ENCODE data around the gene EPHA5. TPM values are rescaled to one million over a fixed set of nuclear protein-coding genes. Genes with fewer than 3 reads are reported as not detected.

The EPHA5 gene
- total RNA-seq, 1 experiment from 2014 or later, result 0.03 TPM

DNA sequence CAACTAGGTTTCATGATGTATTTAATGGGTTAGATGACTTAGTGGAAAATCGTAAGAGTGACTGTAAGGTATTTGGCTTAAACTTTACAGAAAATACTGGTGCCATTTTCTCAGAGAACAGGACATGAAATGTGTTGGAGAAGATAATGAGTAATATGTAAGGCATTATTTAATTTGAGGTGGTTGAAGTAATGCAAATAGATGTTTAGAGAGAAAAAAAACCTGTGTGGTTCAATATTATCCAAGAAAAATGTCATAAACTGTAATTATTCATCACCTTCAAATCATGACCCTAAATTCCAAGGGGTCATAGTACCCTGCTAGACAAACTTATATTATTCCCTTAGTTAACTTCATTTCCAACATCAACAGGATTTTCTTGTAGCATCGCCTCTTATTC lies 171.7 kb downstream of the EPHA5 start:
- no peak for DNase-seq
- Histone ChIP-seq H3K36me3 (replicated peaks; ENCODE audit: control insufficient read depth, insufficient read depth, low read length) (no peaks in the 10 kb centered on the region), H3K27me3 (ENCODE audit: control insufficient read depth, insufficient read depth, low read length) (no peaks in the 10 kb centered on the region), H3K4me3 (ENCODE audit: insufficient read depth, low read depth, low read length) (no peak overlapping the region)

DNA sequence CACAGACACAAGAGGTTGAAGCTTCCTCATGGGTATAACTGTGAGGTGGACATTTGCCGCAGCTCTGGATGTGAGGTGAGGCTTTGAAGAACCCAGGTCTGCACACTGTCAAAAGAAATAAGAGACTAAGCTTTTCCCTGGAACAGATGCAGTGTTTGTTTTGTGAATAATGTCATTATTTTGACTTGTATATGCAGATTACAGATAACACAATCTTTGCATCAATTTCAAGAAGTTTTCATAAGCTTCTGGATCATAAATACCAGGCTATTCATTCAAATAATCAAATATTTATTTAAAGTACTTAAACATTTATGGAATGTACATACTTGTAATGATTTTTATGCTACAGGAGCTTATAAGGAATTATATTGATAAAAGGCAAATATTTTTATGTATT lies 174.8 kb downstream of the EPHA5 start:
- Histone ChIP-seq H3K27me3 (ENCODE audit: control insufficient read depth, insufficient read depth, low read length) (no peaks in the 10 kb centered on the region), H3K36me3 (replicated peaks; ENCODE audit: control insufficient read depth, insufficient read depth, low read length) (no peaks in the 10 kb centered on the region), H3K4me3 (ENCODE audit: insufficient read depth, low read depth, low read length) (no peak overlapping the region)
- no peak for DNase-seq

DNA sequence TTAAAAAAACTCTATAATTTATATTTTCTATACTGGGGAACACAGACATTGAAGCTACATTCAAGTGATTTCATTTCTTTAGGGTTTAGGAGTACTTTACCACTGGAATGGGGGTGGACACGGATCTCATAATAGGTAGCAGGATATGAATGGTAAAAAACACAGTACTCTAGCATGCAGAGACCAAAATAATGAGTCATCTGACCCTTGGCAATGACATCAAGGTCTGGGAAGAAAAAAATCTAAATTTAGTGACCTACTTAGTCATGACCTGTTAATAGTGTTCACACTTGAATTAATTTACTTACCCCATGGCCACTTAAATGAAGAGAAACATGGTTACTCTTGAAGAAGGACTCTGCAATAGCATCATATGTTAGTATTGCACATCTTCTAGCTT lies 187.9 kb downstream of the EPHA5 start:
- H3K27me3 ChIP-seq (ENCODE audit: control insufficient read depth, insufficient read depth, low read length), result no peaks in the 10 kb centered on the region
- H3K36me3 ChIP-seq (replicated peaks; ENCODE audit: control insufficient read depth, insufficient read depth, low read length), result no peaks in the 10 kb centered on the region
- DNase-seq, result no peak
- no peak overlapping the region for H3K4me3 ChIP-seq (ENCODE audit: insufficient read depth, low read depth, low read length)

DNA sequence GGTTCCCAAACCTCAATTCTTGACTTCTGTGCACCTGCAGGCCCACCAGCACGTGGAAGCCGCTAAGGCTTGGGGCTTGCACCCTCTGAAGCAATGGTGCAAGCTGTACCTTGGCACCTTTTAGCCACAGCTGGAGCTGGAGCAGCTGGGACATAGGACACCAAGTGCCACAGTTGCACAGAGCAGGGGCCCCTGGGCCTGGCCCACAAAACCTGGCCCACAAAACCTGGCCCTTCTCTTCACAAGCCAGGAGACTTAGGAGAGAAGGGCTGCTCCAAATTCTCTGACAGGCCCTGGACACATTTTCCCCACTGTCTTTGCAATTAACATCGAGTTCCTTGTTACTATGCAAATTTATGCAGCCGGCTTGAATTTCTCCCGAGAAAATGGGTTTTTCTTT lies 197.8 kb downstream of the EPHA5 start:
- no peaks in the 10 kb centered on the region for H3K36me3 ChIP-seq (replicated peaks; ENCODE audit: control insufficient read depth, insufficient read depth, low read length)

DNA sequence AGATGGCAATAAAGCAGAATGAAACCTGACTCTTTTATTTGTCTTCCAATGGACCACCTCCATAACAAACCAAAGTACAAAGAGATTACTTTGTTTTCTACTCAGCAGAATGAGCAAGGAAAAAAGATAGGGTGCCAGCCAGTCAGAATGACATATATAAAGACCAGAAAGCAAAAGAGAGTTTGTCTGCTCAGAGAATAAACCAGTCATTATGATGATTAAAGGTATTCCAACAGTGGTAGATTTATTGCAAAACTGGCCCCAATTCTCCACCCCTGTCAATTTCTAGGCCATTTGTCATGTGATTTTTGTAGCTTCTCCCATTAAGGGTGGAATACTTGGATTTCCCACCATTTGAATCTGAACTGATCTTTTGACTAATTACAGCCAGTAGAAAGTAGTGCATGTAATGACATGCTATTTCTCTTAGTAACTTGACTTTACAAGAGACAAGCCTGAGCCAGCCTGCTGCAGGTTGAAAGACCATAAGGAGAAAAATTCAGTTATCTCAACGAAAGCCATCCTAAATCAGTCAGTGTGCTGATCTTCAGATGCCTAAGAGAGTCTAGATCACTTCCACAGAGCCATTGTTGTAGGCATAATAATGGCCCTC lies 203.1 kb downstream of the EPHA5 start:
- no peaks in the 10 kb centered on the region for H3K36me3 ChIP-seq (replicated peaks; ENCODE audit: control insufficient read depth, insufficient read depth, low read length)

More for the DNA sequence above, 197.8 kb downstream of the EPHA5 start:
- Histone ChIP-seq H3K4me3 (ENCODE audit: insufficient read depth, low read depth, low read length) (no peak overlapping the region), H3K27me3 (ENCODE audit: control insufficient read depth, insufficient read depth, low read length) (no peaks in the 10 kb centered on the region)
- DNase-seq, result no peak

DNA sequence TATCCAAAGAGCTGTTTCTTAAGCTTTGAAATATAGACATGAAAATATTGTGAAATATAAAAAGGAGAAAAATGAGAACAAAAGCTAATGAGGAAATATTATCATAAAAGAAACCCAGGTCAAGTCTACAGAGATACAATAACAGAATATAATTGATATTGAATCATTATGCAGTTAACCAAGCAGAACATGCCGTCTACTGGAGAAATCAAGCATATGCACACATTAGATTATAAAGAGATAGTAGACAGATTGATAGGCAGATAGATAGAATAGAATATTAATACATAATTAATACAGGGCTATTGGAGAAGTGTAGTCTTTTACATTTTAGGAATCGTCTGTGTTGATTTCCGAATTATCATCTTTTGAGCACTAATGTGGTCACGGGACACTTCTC lies 208.5 kb downstream of the EPHA5 start:
- Histone ChIP-seq H3K27me3 (ENCODE audit: control insufficient read depth, insufficient read depth, low read length) (no peaks in the 10 kb centered on the region), H3K4me3 (ENCODE audit: insufficient read depth, low read depth, low read length) (no peak overlapping the region), H3K36me3 (replicated peaks; ENCODE audit: control insufficient read depth, insufficient read depth, low read length) (no peaks in the 10 kb centered on the region)
- DNase-seq, result no peak

More for the DNA sequence above, 203.1 kb downstream of the EPHA5 start:
- Histone ChIP-seq H3K27me3 (ENCODE audit: control insufficient read depth, insufficient read depth, low read length) (no peaks in the 10 kb centered on the region), H3K4me3 (ENCODE audit: insufficient read depth, low read depth, low read length) (no peak overlapping the region)
- no peak for DNase-seq

DNA sequence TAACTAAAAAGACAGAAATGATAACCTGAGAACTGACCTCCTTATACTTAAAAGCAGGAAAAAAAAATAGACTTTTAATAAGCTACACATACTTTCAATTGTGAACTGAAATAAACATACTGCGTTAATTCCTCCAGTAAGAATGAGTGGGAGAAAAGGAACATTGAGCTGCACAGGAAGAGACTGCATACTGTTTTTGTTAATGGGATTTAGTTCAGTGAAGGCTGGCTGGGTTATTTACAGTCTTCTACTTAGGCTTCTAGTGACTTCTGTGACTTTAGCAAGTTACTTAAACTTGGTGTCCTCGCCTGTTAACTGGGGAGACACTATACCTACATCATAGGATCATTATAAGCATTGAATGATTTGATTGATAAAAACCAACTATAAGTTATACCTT lies 213.3 kb downstream of the EPHA5 start:
- Histone ChIP-seq H3K4me3 (ENCODE audit: insufficient read depth, low read depth, low read length) (no peak overlapping the region), H3K36me3 (replicated peaks; ENCODE audit: control insufficient read depth, insufficient read depth, low read length) (no peaks in the 10 kb centered on the region), H3K27me3 (ENCODE audit: control insufficient read depth, insufficient read depth, low read length) (no peaks in the 10 kb centered on the region)
- no peak for DNase-seq

DNA sequence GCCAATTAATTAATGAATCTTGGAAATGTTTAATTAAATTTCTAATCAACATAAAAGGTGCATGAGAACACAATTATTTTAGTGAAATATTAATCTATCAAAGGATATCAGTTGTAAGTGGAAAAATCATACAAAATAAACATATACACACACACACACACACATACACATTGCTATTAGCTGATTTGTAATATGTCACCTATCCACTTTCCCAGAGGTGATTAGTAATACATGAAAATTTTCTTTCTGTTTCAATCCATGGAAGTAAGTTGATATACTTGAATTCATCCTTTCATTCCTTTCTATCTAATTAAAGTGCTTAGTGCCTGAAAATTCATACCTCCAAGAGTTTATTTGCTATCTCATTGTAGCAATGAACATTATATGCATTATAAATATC lies 213.7 kb downstream of the EPHA5 start:
- no peak for DNase-seq
- no peak overlapping the region for H3K4me3 ChIP-seq (ENCODE audit: insufficient read depth, low read depth, low read length)
- no peaks in the 10 kb centered on the region for H3K36me3 ChIP-seq (replicated peaks; ENCODE audit: control insufficient read depth, insufficient read depth, low read length)
- H3K27me3 ChIP-seq (ENCODE audit: control insufficient read depth, insufficient read depth, low read length), result no peaks in the 10 kb centered on the region

DNA sequence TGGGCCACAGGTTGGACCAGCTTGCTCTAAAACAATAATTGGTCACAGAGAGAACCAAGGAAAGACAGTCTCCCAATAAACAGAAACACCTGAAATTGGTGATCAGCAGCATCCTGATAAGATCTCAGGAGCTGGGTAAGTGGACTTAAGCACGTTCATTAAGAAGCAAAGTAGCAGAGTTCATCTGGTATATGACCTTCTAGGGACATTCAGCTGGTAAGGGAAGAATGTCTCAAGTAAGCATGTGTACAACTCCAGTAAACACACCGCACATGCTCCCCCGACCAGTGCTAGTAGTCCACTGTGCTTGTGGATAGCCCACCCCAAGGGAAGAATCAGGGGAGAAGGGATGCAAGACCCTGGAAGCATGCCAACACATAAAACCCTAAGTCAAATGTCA lies 216.9 kb downstream of the EPHA5 start:
- no peak for DNase-seq
- Histone ChIP-seq H3K4me3 (ENCODE audit: insufficient read depth, low read depth, low read length) (no peak overlapping the region), H3K36me3 (replicated peaks; ENCODE audit: control insufficient read depth, insufficient read depth, low read length) (no peaks in the 10 kb centered on the region), H3K27me3 (ENCODE audit: control insufficient read depth, insufficient read depth, low read length) (no peaks in the 10 kb centered on the region)

DNA sequence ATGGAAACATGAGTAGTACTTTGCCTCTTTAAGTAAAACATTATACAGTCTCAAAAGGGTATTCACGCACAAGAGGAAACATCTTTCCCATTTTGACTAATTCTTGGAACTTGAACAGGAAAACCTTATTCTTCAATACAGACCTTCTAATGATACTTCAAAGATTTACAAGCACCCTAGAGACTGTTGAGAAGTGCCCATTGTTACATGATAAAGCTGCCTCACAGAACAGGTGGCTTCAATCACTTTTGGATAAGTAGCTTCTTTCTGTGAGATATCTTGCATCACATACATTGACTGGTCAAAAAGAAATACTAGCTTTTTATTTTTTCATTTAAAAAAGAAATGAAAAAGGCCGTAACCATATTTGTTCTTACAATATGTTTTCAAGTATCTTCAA lies 219.4 kb downstream of the EPHA5 start:
- no peaks in the 10 kb centered on the region for H3K27me3 ChIP-seq (ENCODE audit: control insufficient read depth, insufficient read depth, low read length)
- no peak for DNase-seq
- H3K36me3 ChIP-seq (replicated peaks; ENCODE audit: control insufficient read depth, insufficient read depth, low read length), result no peaks in the 10 kb centered on the region
- no peak overlapping the region for H3K4me3 ChIP-seq (ENCODE audit: insufficient read depth, low read depth, low read length)

DNA sequence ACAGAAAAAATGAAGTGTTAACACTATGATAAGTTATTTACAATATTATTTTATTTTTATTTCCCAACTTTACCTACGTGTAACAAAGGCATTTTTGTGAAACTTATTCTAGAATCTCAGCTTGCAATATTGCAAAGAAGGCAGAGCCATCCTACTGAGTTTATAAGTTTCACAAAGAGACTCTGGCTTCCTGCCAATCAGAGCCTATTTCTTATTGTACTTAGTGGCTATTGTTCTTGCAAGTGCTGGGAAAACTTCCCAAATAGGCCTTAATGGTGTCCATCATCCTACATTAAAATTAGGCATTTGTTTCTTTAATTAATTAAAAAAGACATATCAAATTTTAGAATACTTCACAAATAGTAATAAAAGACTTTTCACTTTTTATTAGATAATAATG lies 233.2 kb downstream of the EPHA5 start:
- no peak for DNase-seq
- Histone ChIP-seq H3K27me3 (ENCODE audit: control insufficient read depth, insufficient read depth, low read length) (no peaks in the 10 kb centered on the region), H3K4me3 (ENCODE audit: insufficient read depth, low read depth, low read length) (no peak overlapping the region), H3K36me3 (replicated peaks; ENCODE audit: control insufficient read depth, insufficient read depth, low read length) (no peaks in the 10 kb centered on the region)

DNA sequence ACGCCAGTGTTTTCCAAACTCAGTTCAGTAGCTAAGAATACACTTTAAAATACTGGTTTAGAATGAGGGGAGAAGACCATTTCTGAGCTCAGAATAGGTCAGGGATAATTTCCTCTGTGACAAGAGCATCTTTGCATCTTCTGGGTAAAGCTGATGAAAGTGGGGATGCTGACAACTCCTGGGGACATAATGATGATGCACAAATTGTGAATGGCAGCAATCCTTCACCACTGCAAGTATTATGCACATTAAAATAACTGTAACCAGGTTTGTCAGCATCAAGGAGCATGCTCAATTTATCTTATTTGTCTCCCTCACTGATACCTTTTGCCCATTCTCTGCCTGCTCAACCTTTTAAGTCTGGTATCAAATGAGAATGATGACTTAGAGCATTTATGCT lies 248.2 kb downstream of the EPHA5 start:
- no peaks in the 10 kb centered on the region for H3K36me3 ChIP-seq (replicated peaks; ENCODE audit: control insufficient read depth, insufficient read depth, low read length)
- no peak for DNase-seq
- no peak overlapping the region for H3K4me3 ChIP-seq (ENCODE audit: insufficient read depth, low read depth, low read length)
- H3K27me3 ChIP-seq (ENCODE audit: control insufficient read depth, insufficient read depth, low read length), result no peaks in the 10 kb centered on the region

DNA sequence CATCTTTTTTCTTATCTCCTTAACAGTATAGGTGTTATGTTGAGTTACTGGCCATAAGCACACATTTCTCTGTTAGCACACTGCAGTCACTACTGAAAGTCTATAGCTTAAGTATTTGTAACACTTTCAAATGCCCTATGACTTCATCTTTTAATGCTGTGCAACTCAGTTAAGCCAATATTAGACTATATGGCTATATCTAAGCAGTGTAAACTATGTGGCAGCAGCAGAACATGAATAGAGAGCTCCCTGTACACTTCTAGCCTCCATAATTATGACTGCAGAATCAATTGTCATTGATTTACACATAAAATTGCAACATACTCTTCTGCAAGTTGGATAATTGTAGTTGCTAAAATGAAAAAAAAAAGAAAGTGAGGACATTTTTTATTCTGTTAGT lies 250.3 kb downstream of the EPHA5 start:
- no peaks in the 10 kb centered on the region for H3K27me3 ChIP-seq (ENCODE audit: control insufficient read depth, insufficient read depth, low read length)
- no peaks in the 10 kb centered on the region for H3K36me3 ChIP-seq (replicated peaks; ENCODE audit: control insufficient read depth, insufficient read depth, low read length)
- DNase-seq, result no peak

DNA sequence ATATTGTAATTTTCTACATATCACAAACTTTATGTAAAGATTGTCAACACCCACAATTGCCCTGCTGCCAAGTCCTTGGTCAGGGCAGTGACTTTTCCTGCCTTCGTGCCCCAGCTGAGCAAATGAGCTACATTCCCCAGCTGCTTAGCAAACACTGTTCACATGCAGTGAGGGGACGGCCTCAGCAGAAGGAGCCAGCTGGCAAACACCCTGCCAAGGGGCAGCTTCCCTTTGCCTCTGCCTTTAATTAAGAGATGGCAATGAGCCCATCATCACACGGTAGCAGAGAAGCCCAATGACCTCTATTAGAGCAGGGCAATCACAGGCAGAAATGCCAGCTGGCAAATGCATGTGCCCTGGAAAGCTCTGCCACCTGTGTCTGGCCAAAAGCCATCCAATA lies 253.4 kb downstream of the EPHA5 start:
- no peaks in the 10 kb centered on the region for H3K36me3 ChIP-seq (replicated peaks; ENCODE audit: control insufficient read depth, insufficient read depth, low read length)
- no peaks in the 10 kb centered on the region for H3K27me3 ChIP-seq (ENCODE audit: control insufficient read depth, insufficient read depth, low read length)
- H3K4me3 ChIP-seq (ENCODE audit: insufficient read depth, low read depth, low read length), result no peak overlapping the region
- DNase-seq, result no peak

More for the DNA sequence above, 250.3 kb downstream of the EPHA5 start:
- no peak overlapping the region for H3K4me3 ChIP-seq (ENCODE audit: insufficient read depth, low read depth, low read length)

DNA sequence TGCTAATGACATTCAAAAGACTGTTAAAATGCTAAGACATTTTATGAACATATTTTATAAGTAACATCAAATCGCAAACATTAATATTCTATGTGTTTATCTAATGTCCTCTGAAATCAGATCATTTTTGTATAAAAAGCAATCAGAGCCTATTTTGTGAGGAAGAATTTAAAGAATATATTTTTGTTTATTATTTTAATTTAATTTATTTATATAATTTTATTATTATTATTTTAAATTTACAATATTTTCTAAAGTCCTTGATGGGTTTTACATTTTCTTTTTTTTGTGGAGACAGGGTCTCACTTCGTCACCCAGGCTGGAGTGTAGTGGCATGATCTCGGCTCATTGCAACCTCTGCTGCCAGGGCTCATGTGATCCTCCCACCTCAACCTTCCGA lies 262.8 kb downstream of the EPHA5 start:
- DNase-seq, result no peak
- H3K36me3 ChIP-seq (replicated peaks; ENCODE audit: control insufficient read depth, insufficient read depth, low read length), result no peaks in the 10 kb centered on the region
- H3K27me3 ChIP-seq (ENCODE audit: control insufficient read depth, insufficient read depth, low read length), result no peaks in the 10 kb centered on the region
- H3K4me3 ChIP-seq (ENCODE audit: insufficient read depth, low read depth, low read length), result no peak overlapping the region

DNA sequence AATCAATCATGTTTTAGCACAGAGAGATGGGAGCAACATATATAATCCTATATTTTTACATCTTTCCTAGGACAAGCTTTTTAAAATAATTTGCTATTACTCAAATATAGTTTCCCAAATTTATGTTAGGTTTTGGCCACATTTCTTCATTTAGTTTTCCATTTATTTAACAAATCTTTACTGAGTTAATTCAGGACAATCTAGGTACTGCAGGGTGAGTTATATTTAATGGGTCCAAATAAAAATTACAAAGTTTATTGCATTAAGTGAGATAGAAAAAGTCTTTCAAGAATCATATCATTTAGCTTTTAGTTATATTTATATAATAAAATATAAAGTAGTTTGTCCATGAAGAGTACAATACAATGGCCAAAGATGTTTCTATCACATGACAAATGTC lies 269.2 kb downstream of the EPHA5 start:
- Histone ChIP-seq H3K27me3 (ENCODE audit: control insufficient read depth, insufficient read depth, low read length) (no peaks in the 10 kb centered on the region), H3K4me3 (ENCODE audit: insufficient read depth, low read depth, low read length) (no peak overlapping the region), H3K36me3 (replicated peaks; ENCODE audit: control insufficient read depth, insufficient read depth, low read length) (no peaks in the 10 kb centered on the region)
- DNase-seq, result no peak

Data from H7 (cell line).